Neuronal stem cell (in vitro differentiated cells): ENCODE data around the gene ARHGEF28.

Experiments
- DNase-seq: peaks from one replicate; pipeline ENCODE4 v3.0.0-alpha.2; 2013; ENCODE audit warnings: low spot score
- H2AFZ ChIP-seq: one replicate; pipeline ENCODE4 v1.6.1; 2013; ENCODE audit warnings: mild to moderate bottlenecking, low read length, inconsistent platforms
- H2AK5ac ChIP-seq: 2 replicates; pipeline ENCODE4 v1.6.1; 2013; ENCODE audit warnings: low read depth, mild to moderate bottlenecking, inconsistent platforms, low read length, moderate library complexity, mixed read lengths
- H2BK120ac ChIP-seq: 2 replicates; pipeline ENCODE4 v1.6.1; 2013; ENCODE audit warnings: low read depth, mild to moderate bottlenecking, inconsistent platforms, low read length, moderate library complexity, mixed read lengths
- H2BK12ac ChIP-seq: one replicate; pipeline ENCODE4 v1.6.1; 2013; ENCODE audit warnings: low read length, inconsistent platforms
- H2BK15ac ChIP-seq: 2 replicates; pipeline ENCODE4 v1.6.1; 2013; ENCODE audit warnings: mild to moderate bottlenecking, low read length, inconsistent platforms, mixed read lengths
- H2BK5ac ChIP-seq: one replicate; pipeline ENCODE4 v1.6.1; 2013; ENCODE audit warnings: inconsistent platforms, mild to moderate bottlenecking, low read length, moderate library complexity
- H3K14ac ChIP-seq: one replicate; pipeline ENCODE4 v1.6.1; 2013; ENCODE audit warnings: low read length, inconsistent platforms
- H3K18ac ChIP-seq: 2 replicates; pipeline ENCODE4 v1.6.1; 2013; ENCODE audit warnings: low read length, inconsistent platforms
- H3K23ac ChIP-seq: 2 replicates; pipeline ENCODE4 v1.6.1; 2013; ENCODE audit warnings: low read depth, mild to moderate bottlenecking, mixed read lengths, low read length, inconsistent platforms; ENCODE audit not compliant: poor library complexity
- H3K27ac ChIP-seq: replicated peaks from 3 replicates; pipeline ENCODE4 v1.5.1; 2013; ENCODE audit warnings: low read length, inconsistent platforms
- H3K27me3 ChIP-seq, 3 experiments: 2 replicates each; pipeline ENCODE4 v1.6.1; 2013; ENCODE audit warnings: low read length in 3 of 3, mild to moderate bottlenecking in 2 of 3, inconsistent platforms in 1 of 3, low read depth in 1 of 3, mixed read lengths in 1 of 3, moderate library complexity in 1 of 3; ENCODE audit not compliant: control insufficient read depth in 3 of 3, insufficient read depth in 3 of 3
- H3K36me3 ChIP-seq, 2 donors: replicated peaks in 1 of 2; 2 replicates each; pipeline ENCODE4 v1.6.1; 2013; ENCODE audit warnings: low read length in 2 of 2; ENCODE audit not compliant: control insufficient read depth in 2 of 2, insufficient read depth in 2 of 2
- H3K4ac ChIP-seq: 2 replicates; pipeline ENCODE4 v1.6.1; 2013; ENCODE audit warnings: inconsistent platforms, mild to moderate bottlenecking, low read length, moderate library complexity
- H3K4me1 ChIP-seq, 2 donors: 1 replicate in 1 of 2; 2 replicates in 1 of 2; pipeline ENCODE4 v1.6.1; 2013; ENCODE audit warnings: low read length in 2 of 2, low read depth in 1 of 2; ENCODE audit not compliant: control insufficient read depth in 2 of 2, insufficient read depth in 1 of 2
- H3K4me2 ChIP-seq: one replicate; pipeline ENCODE4 v1.6.1; 2013; ENCODE audit warnings: mild to moderate bottlenecking, low read length, inconsistent platforms; ENCODE audit not compliant: insufficient read depth, poor library complexity, severe bottlenecking
- H3K4me3 ChIP-seq, 2 donors: 2 replicates each; pipeline ENCODE4 v1.5.1; 2013; ENCODE audit warnings: low read length in 2 of 2, mild to moderate bottlenecking in 2 of 2, inconsistent platforms in 1 of 2, moderate library complexity in 1 of 2
- H3K79me1 ChIP-seq: one replicate; pipeline ENCODE4 v1.6.1; 2013; ENCODE audit warnings: low read depth, mild to moderate bottlenecking, inconsistent platforms, low read length, moderate library complexity
- H3K9ac ChIP-seq: one replicate; pipeline ENCODE4 v1.6.1; 2013; ENCODE audit warnings: mild to moderate bottlenecking, low read depth, low read length, inconsistent platforms; ENCODE audit not compliant: poor library complexity
- H3K9me3 ChIP-seq, 2 donors: replicated peaks in 1 of 2; 2 replicates each; pipeline versions ENCODE3 to v1.6.1; 2013; ENCODE audit warnings: low read length in 2 of 2, mild to moderate bottlenecking in 2 of 2, inconsistent platforms in 1 of 2, low read depth in 1 of 2, mixed read lengths in 1 of 2, moderate library complexity in 1 of 2; ENCODE audit not compliant: control insufficient read depth in 2 of 2, insufficient read depth in 1 of 2
- H4K8ac ChIP-seq: one replicate; pipeline ENCODE4 v1.6.1; 2013; ENCODE audit warnings: low read depth, mild to moderate bottlenecking, inconsistent platforms, low read length, moderate library complexity
- H4K91ac ChIP-seq: one replicate; pipeline ENCODE4 v1.6.1; 2013; ENCODE audit warnings: low read length, low read depth, mild to moderate bottlenecking, inconsistent platforms; ENCODE audit not compliant: poor library complexity
- WGBS, 2 donors: extraction: QIAGEN DNeasy Blood & Tissue Kit; methylation state at CpG; one replicate each; pipeline ENCODE4 v1.1.7; 2013; ENCODE audit warnings: missing lambda C conversion rate in 2 of 2, mixed read lengths in 1 of 2; ENCODE audit not compliant: insufficient read length in 2 of 2, insufficient replicate concordance in 1 of 2; ENCODE audit errors: extremely low coverage in 2 of 2; 5-methylcytosine and 5-hydroxymethylcytosine counted together

The ARHGEF28 gene

GRCh38 chr5:73858054-73858453 lies 232.1 kb downstream of the ARHGEF28 start:
- Histone ChIP-seq H2BK5ac (no peak overlapping the region), H3K23ac (no peak overlapping the region), H4K8ac (no peak overlapping the region), H3K9me3 (no peaks in the 10 kb centered on the region), H3K4me3 (no peak overlapping the region), H3K4me1 (no peaks in the 10 kb centered on the region), H2BK12ac (no peak overlapping the region), H3K9ac (no peak overlapping the region), H3K27me3 (no peaks in the 10 kb centered on the region), H3K14ac (no peak overlapping the region), H3K18ac (no peak overlapping the region), H3K36me3 (no peaks in the 10 kb centered on the region), H3K4ac (no peak overlapping the region), H3K79me1 (no peaks in the 10 kb centered on the region), H4K91ac (no peak overlapping the region), H2BK15ac (no peak overlapping the region), H3K4me2 (no peak overlapping the region), H2AK5ac (no peak overlapping the region), H3K27ac (no peak overlapping the region), H2BK120ac (no peak overlapping the region), H2AFZ (no peak overlapping the region)
- no peak for DNase-seq
- WGBS, 2 donors, result no CpG with 5 or more reads among the region's 4 CpGs

GRCh38 chr5:73858776-73859175 lies 232.8 kb downstream of the ARHGEF28 start:
- Histone ChIP-seq H3K4me3 (no peak overlapping the region), H3K23ac (no peak overlapping the region), H2AFZ (no peak overlapping the region), H3K9ac (no peak overlapping the region), H3K36me3 (no peaks in the 10 kb centered on the region), H3K9me3 (no peaks in the 10 kb centered on the region), H3K14ac (no peak overlapping the region), H3K4ac (no peak overlapping the region), H2BK15ac (no peak overlapping the region), H3K4me2 (no peak overlapping the region), H3K27me3 (no peaks in the 10 kb centered on the region), H2BK12ac (no peak overlapping the region), H4K91ac (no peak overlapping the region), H3K4me1 (no peaks in the 10 kb centered on the region), H2BK120ac (no peak overlapping the region), H2BK5ac (no peak overlapping the region), H3K79me1 (no peaks in the 10 kb centered on the region), H2AK5ac (no peak overlapping the region), H3K27ac (no peak overlapping the region), H4K8ac (no peak overlapping the region), H3K18ac (no peak overlapping the region)
- no CpG with 5 or more reads among the region's 3 CpGs for WGBS, 2 donors
- no peak for DNase-seq

DNA sequence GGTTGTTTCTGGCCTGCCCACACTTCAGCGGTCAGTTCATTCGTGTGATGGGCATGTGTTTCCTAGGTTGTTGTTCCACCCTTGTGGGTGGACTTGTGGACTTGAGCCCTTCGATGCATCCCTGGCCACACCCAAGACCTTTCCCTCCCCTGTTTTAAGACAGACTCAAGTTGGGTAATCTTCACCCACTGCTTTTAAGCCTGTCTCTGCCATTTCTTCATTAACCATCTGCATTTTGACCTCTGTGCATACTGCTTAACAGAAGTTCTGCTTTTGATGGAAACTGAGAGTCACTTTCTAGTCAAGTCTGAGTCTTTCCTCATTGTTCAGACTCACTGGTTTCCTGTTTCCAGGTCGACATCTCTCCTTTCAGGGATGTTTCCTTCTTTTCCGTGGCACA lies 233.7 kb downstream of the ARHGEF28 start:
- Histone ChIP-seq H3K9me3 (no peaks in the 10 kb centered on the region), H3K4me1 (no peaks in the 10 kb centered on the region), H3K79me1 (no peaks in the 10 kb centered on the region), H3K4ac (no peak overlapping the region), H3K4me2 (no peak overlapping the region), H3K14ac (no peak overlapping the region), H2BK12ac (no peak overlapping the region), H2AFZ (no peak overlapping the region), H4K8ac (no peak overlapping the region), H3K27ac (no peak overlapping the region), H2BK5ac (no peak overlapping the region), H2BK120ac (no peak overlapping the region), H3K23ac (no peak overlapping the region), H3K36me3 (no peaks in the 10 kb centered on the region), H3K4me3 (no peak overlapping the region), H4K91ac (no peak overlapping the region), H3K18ac (no peak overlapping the region), H2BK15ac (no peak overlapping the region), H3K27me3 (no peaks in the 10 kb centered on the region), H3K9ac (no peak overlapping the region), H2AK5ac (no peak overlapping the region)
- WGBS, 2 donors, result no CpG with 5 or more reads among the region's 5 CpGs
- no peak for DNase-seq

- Histone ChIP-seq H2AK5ac (no peak overlapping the region), H2BK15ac (no peak overlapping the region), H3K9ac (no peak overlapping the region), H3K4me2 (no peak overlapping the region), H2BK120ac (no peak overlapping the region), H2AFZ (no peak overlapping the region), H3K9me3 (no peaks in the 10 kb centered on the region), H4K91ac (no peak overlapping the region), H3K4ac (no peak overlapping the region), H3K4me3 (no peak overlapping the region), H2BK5ac (no peak overlapping the region), H3K14ac (no peak overlapping the region), H4K8ac (no peak overlapping the region), H3K27me3 (no peaks in the 10 kb centered on the region), H3K4me1 (no peaks in the 10 kb centered on the region), H2BK12ac (no peak overlapping the region), H3K18ac (no peak overlapping the region), H3K23ac (no peak overlapping the region), H3K36me3 (no peaks in the 10 kb centered on the region), H3K27ac (no peak overlapping the region), H3K79me1 (no peaks in the 10 kb centered on the region)
- no CpG with 5 or more reads among the region's 4 CpGs for WGBS, 2 donors
- no peak for DNase-seq
Measured at GRCh38 chr5:73861313-73861988, 235.5 kb downstream of the ARHGEF28 start.
